ENCODE results near the gene B4GALT3. TPM values are rescaled to one million over a fixed set of nuclear protein-coding genes. Genes with fewer than 3 reads are reported as not detected.

B4GALT3 gene
- total and polyA plus RNA-seq, 9 of the 15 experiments (the other 6 are each of a cell fraction or from before 2014, with no cell fraction given), result 31.2 to 103 (median 46.1) TPM

DNA sequence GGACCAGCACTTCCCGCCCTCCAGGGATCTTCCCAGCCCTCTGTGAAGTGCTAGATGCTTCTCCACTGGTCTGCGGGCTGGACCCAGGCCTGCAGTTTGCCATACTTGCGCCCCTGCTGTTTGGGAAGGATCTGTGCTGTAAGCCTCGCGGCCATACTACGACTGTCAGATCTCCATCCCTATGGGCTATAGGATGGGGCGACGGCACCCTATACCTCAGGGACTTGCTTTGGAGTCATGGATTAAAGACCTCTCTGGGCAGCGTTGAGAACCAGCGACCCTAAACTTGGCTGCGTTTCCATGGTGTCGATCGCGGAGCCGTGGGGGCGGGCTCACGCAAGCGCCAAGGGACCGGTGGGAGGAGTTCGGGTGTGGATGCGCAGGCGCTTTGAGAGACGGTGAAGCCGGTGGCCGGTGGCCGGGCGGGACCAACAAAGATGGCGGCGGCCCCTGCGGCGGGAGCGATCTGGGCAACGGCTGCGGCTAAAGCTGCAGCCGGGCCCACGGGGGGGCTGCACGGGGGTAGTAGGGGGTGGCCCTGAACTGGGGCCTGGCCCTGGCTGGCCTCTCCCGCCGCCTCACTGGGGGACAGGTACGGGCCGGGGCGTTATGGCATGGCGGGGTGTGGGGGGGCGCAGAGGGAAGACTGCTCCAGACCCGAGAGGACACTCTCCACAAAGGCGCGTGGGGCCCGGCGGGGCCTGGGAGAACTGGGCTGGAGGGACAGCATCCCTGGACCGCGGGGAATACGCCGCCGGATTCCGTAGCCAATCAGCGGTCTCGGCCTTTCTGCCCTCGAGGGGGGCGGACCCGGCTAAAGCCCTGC lies 18.0 kb downstream of the B4GALT3 start, which contains the start of gene USP21 (continued):
- TF ChIP-seq ZNF740 (CRISPR knock-in tag; IDR thresholded peaks at IDR 0.05) (peak; percentile 98), ZNF740 (tag; IDR thresholded peaks at IDR 0.05) (peak in 1 of 2 experiments; percentile 96; a peak in 2 of 4 replicates), THAP12 (CRISPR knock-in tag; IDR thresholded peaks at IDR 0.05) (0 out of 2 replicates have a peak, but pooled peaks have one; percentile 17), PREB (CRISPR knock-in tag; IDR thresholded peaks at IDR 0.05) (peak; percentile 92; the same call in 1 of the 2 replicates), LCOR (CRISPR knock-in tag; IDR thresholded peaks at IDR 0.05) (0 out of 2 replicates have a peak, but pooled peaks have one; percentile 42), SRSF1 (IDR thresholded peaks at IDR 0.05; ENCODE audit: low read depth, low read length) (no peak), ATF1 (CRISPR knock-in tag; IDR thresholded peaks at IDR 0.05) (no peak), ATF1 (tag; IDR thresholded peaks at IDR 0.05) (peak; percentile 23; the same call in 1 of the 2 replicates), ZNF384 (IDR thresholded peaks at IDR 0.05; ENCODE audit: low read depth, low read length) (0 out of 2 replicates have a peak, but pooled peaks have one; percentile 14), ZNF146 (CRISPR knock-in tag; IDR thresholded peaks at IDR 0.05; ENCODE audit: unreplicated experiment) (no peak), GTF2E2 (tag; IDR thresholded peaks at IDR 0.05) (peak; percentile 29; the same call in 1 of the 2 replicates), POLR2A (conservative IDR thresholded peaks at IDR 0.05) (peak; percentile 80), ESRRA (IDR thresholded peaks at IDR 0.05; ENCODE audit: borderline replicate concordance, low read depth) (no peak), MBD2 (IDR thresholded peaks at IDR 0.05; ENCODE audit: borderline replicate concordance, low read depth) (peak; percentile 68; the same call in 1 of the 2 replicates)
- TF ChIP-seq, protein P1, sequence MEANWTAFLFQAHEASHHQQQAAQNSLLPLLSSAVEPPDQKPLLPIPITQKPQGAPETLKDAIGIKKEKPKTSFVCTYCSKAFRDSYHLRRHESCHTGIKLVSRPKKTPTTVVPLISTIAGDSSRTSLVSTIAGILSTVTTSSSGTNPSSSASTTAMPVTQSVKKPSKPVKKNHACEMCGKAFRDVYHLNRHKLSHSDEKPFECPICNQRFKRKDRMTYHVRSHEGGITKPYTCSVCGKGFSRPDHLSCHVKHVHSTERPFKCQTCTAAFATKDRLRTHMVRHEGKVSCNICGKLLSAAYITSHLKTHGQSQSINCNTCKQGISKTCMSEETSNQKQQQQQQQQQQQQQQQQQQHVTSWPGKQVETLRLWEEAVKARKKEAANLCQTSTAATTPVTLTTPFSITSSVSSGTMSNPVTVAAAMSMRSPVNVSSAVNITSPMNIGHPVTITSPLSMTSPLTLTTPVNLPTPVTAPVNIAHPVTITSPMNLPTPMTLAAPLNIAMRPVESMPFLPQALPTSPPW (CRISPR knock-in tag; IDR thresholded peaks at IDR 0.05), result peak; percentile 92
- TF ChIP-seq, protein P2, sequence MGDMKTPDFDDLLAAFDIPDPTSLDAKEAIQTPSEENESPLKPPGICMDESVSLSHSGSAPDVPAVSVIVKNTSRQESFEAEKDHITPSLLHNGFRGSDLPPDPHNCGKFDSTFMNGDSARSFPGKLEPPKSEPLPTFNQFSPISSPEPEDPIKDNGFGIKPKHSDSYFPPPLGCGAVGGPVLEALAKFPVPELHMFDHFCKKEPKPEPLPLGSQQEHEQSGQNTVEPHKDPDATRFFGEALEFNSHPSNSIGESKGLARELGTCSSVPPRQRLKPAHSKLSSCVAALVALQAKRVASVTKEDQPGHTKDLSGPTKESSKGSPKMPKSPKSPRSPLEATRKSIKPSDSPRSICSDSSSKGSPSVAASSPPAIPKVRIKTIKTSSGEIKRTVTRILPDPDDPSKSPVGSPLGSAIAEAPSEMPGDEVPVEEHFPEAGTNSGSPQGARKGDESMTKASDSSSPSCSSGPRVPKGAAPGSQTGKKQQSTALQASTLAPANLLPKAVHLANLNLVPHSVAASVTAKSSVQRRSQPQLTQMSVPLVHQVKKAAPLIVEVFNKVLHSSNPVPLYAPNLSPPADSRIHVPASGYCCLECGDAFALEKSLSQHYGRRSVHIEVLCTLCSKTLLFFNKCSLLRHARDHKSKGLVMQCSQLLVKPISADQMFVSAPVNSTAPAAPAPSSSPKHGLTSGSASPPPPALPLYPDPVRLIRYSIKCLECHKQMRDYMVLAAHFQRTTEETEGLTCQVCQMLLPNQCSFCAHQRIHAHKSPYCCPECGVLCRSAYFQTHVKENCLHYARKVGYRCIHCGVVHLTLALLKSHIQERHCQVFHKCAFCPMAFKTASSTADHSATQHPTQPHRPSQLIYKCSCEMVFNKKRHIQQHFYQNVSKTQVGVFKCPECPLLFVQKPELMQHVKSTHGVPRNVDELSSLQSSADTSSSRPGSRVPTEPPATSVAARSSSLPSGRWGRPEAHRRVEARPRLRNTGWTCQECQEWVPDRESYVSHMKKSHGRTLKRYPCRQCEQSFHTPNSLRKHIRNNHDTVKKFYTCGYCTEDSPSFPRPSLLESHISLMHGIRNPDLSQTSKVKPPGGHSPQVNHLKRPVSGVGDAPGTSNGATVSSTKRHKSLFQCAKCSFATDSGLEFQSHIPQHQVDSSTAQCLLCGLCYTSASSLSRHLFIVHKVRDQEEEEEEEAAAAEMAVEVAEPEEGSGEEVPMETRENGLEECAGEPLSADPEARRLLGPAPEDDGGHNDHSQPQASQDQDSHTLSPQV (IDR thresholded peaks at IDR 0.05), result 0 out of 2 replicates have a peak, but pooled peaks have one; percentile 61

Measured in K562 (cell line).